GM23248 (cell line): ENCODE measurements around the gene PLXDC2. TPM values are rescaled to one million over a fixed set of nuclear protein-coding genes. Genes with fewer than 3 reads are reported as not detected.
"Not testable (repeated sequence)": the region's sequence is repeated elsewhere in the genome, so short reads cannot be mapped to it uniquely, and the experiment has no call there.

Source experiments
- DNase-seq: peaks from one replicate; pipeline ENCODE4 v3.0.0-alpha.2; 2015
- H2AFZ ChIP-seq: fragments of 200-600 bp; sonication (generic); 2 replicates; pipeline ENCODE4 v1.6.1; 2016; ENCODE audit warnings: antibody characterized with exemption
- H3F3A ChIP-seq: fragments of 200-600 bp; sonication (generic); 2 replicates; pipeline ENCODE4 v1.6.1; 2016; ENCODE audit warnings: mild to moderate bottlenecking, antibody characterized with exemption, mixed run types; ENCODE audit not compliant: insufficient read depth
- H3K27ac ChIP-seq: fragments of 200-600 bp; sonication (generic); 2 replicates; pipeline ENCODE4 v1.5.1; 2016; ENCODE audit warnings: mild to moderate bottlenecking
- H3K27me3 ChIP-seq: fragments of 200-600 bp; sonication (generic); replicated peaks from 2 replicates; pipeline ENCODE4 v1.6.1; 2016; ENCODE audit warnings: mild to moderate bottlenecking; ENCODE audit not compliant: insufficient read depth
- H3K36me3 ChIP-seq: fragments of 200-600 bp; sonication (generic); 2 replicates; pipeline ENCODE4 v1.6.1; 2016; ENCODE audit warnings: low read depth, mild to moderate bottlenecking
- H3K4me1 ChIP-seq: fragments of 200-600 bp; sonication (generic); 2 replicates; pipeline ENCODE4 v1.6.1; 2016; ENCODE audit warnings: mild to moderate bottlenecking; ENCODE audit not compliant: insufficient read depth
- H3K4me2 ChIP-seq: fragments of 200-600 bp; sonication (generic); one replicate; pipeline ENCODE4 v1.6.1; 2016; ENCODE audit warnings: mild to moderate bottlenecking; ENCODE audit not compliant: unreplicated experiment
- H3K4me3 ChIP-seq: fragments of 200-600 bp; sonication (generic); 2 replicates; pipeline ENCODE4 v1.5.1; 2016; ENCODE audit warnings: mild to moderate bottlenecking
- H3K79me2 ChIP-seq: fragments of 200-600 bp; sonication (generic); 2 replicates; pipeline ENCODE4 v1.6.1; 2016; ENCODE audit warnings: mild to moderate bottlenecking; ENCODE audit not compliant: insufficient read depth
- H3K9ac ChIP-seq: fragments of 200-600 bp; sonication (generic); 2 replicates; pipeline ENCODE4 v1.6.1; 2016; ENCODE audit warnings: mild to moderate bottlenecking
- H3K9me2 ChIP-seq: fragments of 200-600 bp; sonication (generic); 2 replicates; pipeline ENCODE4 v1.6.1; 2016; ENCODE audit warnings: mixed run types, mild to moderate bottlenecking, moderate library complexity; ENCODE audit not compliant: insufficient read depth
- H3K9me3 ChIP-seq: fragments of 200-600 bp; sonication (generic); one replicate; pipeline ENCODE4 v1.6.1; 2017; ENCODE audit warnings: low read depth
- H4K20me1 ChIP-seq: fragments of 200-600 bp; sonication (generic); 2 replicates; pipeline ENCODE4 v1.6.0; 2016; ENCODE audit not compliant: insufficient read depth
- EZH2 ChIP-seq: fragments of 200-600 bp; sonication (generic); IDR thresholded peaks from 2 replicates; pipeline ENCODE4 v1.6.1; 2018; ENCODE audit warnings: antibody characterized with exemption, mild to moderate bottlenecking; ENCODE audit not compliant: insufficient read depth, poor library complexity, severe bottlenecking
- EZH2phosphoT487 ChIP-seq: fragments of 200-600 bp; sonication (generic); IDR thresholded peaks from 2 replicates; pipeline ENCODE4 v1.6.1; 2018; ENCODE audit warnings: antibody characterized with exemption, moderate library complexity, mild to moderate bottlenecking, low read depth; ENCODE audit not compliant: insufficient read depth
- WGBS, 2 experiments: methylation state at CpG; one replicate each; pipeline ENCODE4 v1.1.6; 2015 to 2017; ENCODE audit warnings: low lambda C conversion rate in 2 of 2, low coverage in 1 of 2; ENCODE audit errors: missing lambda C conversion rate in 2 of 2; 5-methylcytosine and 5-hydroxymethylcytosine counted together
- in situ Hi-C: fragments of 300-500 bp; cut with MboI; formaldehyde crosslinking; loops from 2 replicates; pipeline ENCODE4 v1.15.0; 2020
- polyA plus RNA-seq: library from polyadenylated mRNA; unstranded; fragments of >200 nt; fragmentation: Nextera tagmentation; extraction: Ambion mirVana; gene quantifications from 2 replicates; pipeline ENCODE4 v1.2.1, GENCODE V29; 2016
- total RNA-seq: library from RNA; depleted of rRNA; stranded (reverse); fragments of >200 nt; shearing (Covaris generic); gene quantifications from 2 replicates; pipeline ENCODE4 v1.2.3, GENCODE V29; 2014; rRNA removed

Gene PLXDC2
- total RNA-seq = 2.3 and 3.5 TPM in 2 replicates
- 0.81 and 0.87 TPM in 2 replicates for polyA plus RNA-seq

GRCh38 chr10:19816411-19817230 lies at the start of gene PLXDC2:
Gene PLXDC2 (plus strand): TSS chr10:19816432.
- 1% methylated on average over 61 to 65 of the region's 65 CpGs for WGBS, 2 experiments
- H3K9ac ChIP-seq = 0 out of 2 replicates have a peak within 1 kb of the TSS, but pooled peaks have one; percentile 8
- peaks cover 54% of the 10 kb centered on the region for H3K27me3 ChIP-seq

GRCh38 chr10:19767876-19768275 lies 48.4 kb upstream of the PLXDC2 start:
- H3K4me3 ChIP-seq = no peak overlapping the region
- H4K20me1 ChIP-seq = no peaks in the 10 kb centered on the region
- H3K79me2 ChIP-seq = no peaks in the 10 kb centered on the region
- no peak overlapping the region for H3K27ac ChIP-seq
- 67 to 71% methylated on average over 7 of the region's 7 CpGs for WGBS, 2 experiments
- TF ChIP-seq EZH2phosphoT487 = no peak
- TF ChIP-seq EZH2 = no peak
- no peaks in the 10 kb centered on the region for H3K9me3 ChIP-seq
- H3K36me3 ChIP-seq = no peaks in the 10 kb centered on the region
- in situ Hi-C loops = no loop called here
- H3K27me3 ChIP-seq = no peaks in the 10 kb centered on the region
- H3K9ac ChIP-seq = no peak overlapping the region
- no peaks in the 10 kb centered on the region for H3F3A ChIP-seq
- H3K4me1 ChIP-seq = no peaks in the 10 kb centered on the region
- no peak for DNase-seq
- no peaks in the 10 kb centered on the region for H3K9me2 ChIP-seq
- no peak overlapping the region for H3K4me2 ChIP-seq
- no peak overlapping the region for H2AFZ ChIP-seq

More at GRCh38 chr10:19816411-19817230, at the start of gene PLXDC2:
- Histone ChIP-seq H3K79me2 (no peaks in the 10 kb centered on the region), H3F3A (no peaks in the 10 kb centered on the region), H3K36me3 (no peaks in the 10 kb centered on the region), H3K9me3 (no peaks in the 10 kb centered on the region), H4K20me1 (no peaks in the 10 kb centered on the region), H3K4me3 (peak within 1 kb of the TSS; percentile 77), H3K4me2 (peak within 1 kb of the TSS; percentile 98), H2AFZ (peak within 1 kb of the TSS; percentile 87), H3K9me2 (no peaks in the 10 kb centered on the region), H3K4me1 (0 out of 2 replicates have a peak, but pooled peaks cover 5% of the 10 kb centered on the region), H3K27ac (no peak within 1 kb of the TSS)
- in situ Hi-C loops = no loop called here
- TF ChIP-seq EZH2phosphoT487 (no peak), EZH2 (no peak)
- peak; percentile 56 for DNase-seq

GRCh38 chr10:19769826-19770225 lies 46.4 kb upstream of the PLXDC2 start:
- in situ Hi-C loops, H3K36me3 ChIP-seq, H3K27me3 ChIP-seq, H3K9me3 ChIP-seq, H3K4me3 ChIP-seq, H3F3A ChIP-seq, H3K9ac ChIP-seq, H2AFZ ChIP-seq, H4K20me1 ChIP-seq, H3K27ac ChIP-seq, H3K4me2 ChIP-seq, DNase-seq, H3K79me2 ChIP-seq, H3K9me2 ChIP-seq, H3K4me1 ChIP-seq: not testable (repeated sequence)
- WGBS, 2 experiments = 67 to 70% methylated on average over 3 of the region's 3 CpGs

GRCh38 chr10:19772972-19773371 lies 43.3 kb upstream of the PLXDC2 start:
- H3K27ac ChIP-seq = no peak overlapping the region
- no peaks in the 10 kb centered on the region for H3K27me3 ChIP-seq
- H3K9me3 ChIP-seq = no peaks in the 10 kb centered on the region
- 73 to 81% methylated on average over 2 of the region's 2 CpGs for WGBS, 2 experiments
- H4K20me1 ChIP-seq = no peaks in the 10 kb centered on the region
- in situ Hi-C loops = no loop called here
- no peaks in the 10 kb centered on the region for H3F3A ChIP-seq
- TF ChIP-seq EZH2 (no peak), EZH2phosphoT487 (no peak)
- no peak overlapping the region for H3K4me3 ChIP-seq
- no peaks in the 10 kb centered on the region for H3K4me1 ChIP-seq
- no peak overlapping the region for H3K9ac ChIP-seq
- no peak overlapping the region for H3K4me2 ChIP-seq
- no peaks in the 10 kb centered on the region for H3K36me3 ChIP-seq
- H3K9me2 ChIP-seq = no peaks in the 10 kb centered on the region
- H2AFZ ChIP-seq = no peak overlapping the region
- no peak for DNase-seq
- no peaks in the 10 kb centered on the region for H3K79me2 ChIP-seq
